Activated CD4-positive, alpha-beta T cell treated with anti-CD3 and anti-CD28 coated beads for 36 hours (primary cell): ENCODE data around the gene KANK4. TPM values are rescaled to one million over a fixed set of nuclear protein-coding genes. Genes with fewer than 3 reads are reported as not detected.
A peak's percentile ranks its signal among the peaks of the same experiment; 100 is the strongest.

Source experiments
- ATAC-seq: fragments of 200-7000 bp; cut with Tn5 transposase; one replicate; pipeline ENCODE4 v1.10.0; 2021; ENCODE audit warnings: mild to moderate bottlenecking, moderate library complexity
- CTCF ChIA-PET: fragments of 350-600 bp; sonication (Branson Sonifier 250); formaldehyde crosslinking; loops from one replicate; lab custom pipeline; 2021; ENCODE audit warnings: antibody characterized with exemption; lab: Charles Lee
- POLR2A ChIA-PET: fragments of 350-600 bp; sonication (Branson Sonifier 250); formaldehyde crosslinking; loops from one replicate; lab custom pipeline; 2021; ENCODE audit warnings: antibody characterized with exemption, inconsistent platforms; lab: Charles Lee
- DNase-seq: peaks from one replicate; pipeline ENCODE4 v3.0.0-alpha.2; 2020
- H3K27ac Mint-ChIP-seq: one replicate; pipeline ENCODE4 v1.8.0; 2021; ENCODE audit warnings: mixed read lengths
- H3K27me3 Mint-ChIP-seq: one replicate; pipeline ENCODE4 v1.8.0; 2021; ENCODE audit warnings: mixed read lengths
- H3K36me3 Mint-ChIP-seq: one replicate; pipeline ENCODE4 v1.8.0; 2021; ENCODE audit warnings: low read depth, mixed read lengths
- H3K4me1 Mint-ChIP-seq: one replicate; pipeline ENCODE4 v1.8.0; 2021; ENCODE audit warnings: mixed read lengths
- H3K4me3 Mint-ChIP-seq: one replicate; pipeline ENCODE4 v1.8.0; 2021; ENCODE audit warnings: mild to moderate bottlenecking, moderate library complexity, mixed read lengths
- H3K9me3 Mint-ChIP-seq: one replicate; pipeline ENCODE4 v1.8.0; 2021; ENCODE audit warnings: low read depth, mixed read lengths
- intact Hi-C, 2 experiments: fragments of 100-400 bp; cut with DNase I in 1 of 2; cut with micrococcal nuclease in 1 of 2; formaldehyde crosslinking; loops; one replicate each; pipeline versions ENCODE4 v1.14.2 to v1.15.1; 2022 to 2024; cut with DNase I, micrococcal nuclease
- total RNA-seq, 2 experiments: library from RNA; stranded (reverse); gene quantifications; one replicate each; pipeline ENCODE4 v1.2.3, GENCODE V29; 2021

Gene KANK4
- total RNA-seq, 2 experiments from 2014 or later: not detected

DNA sequence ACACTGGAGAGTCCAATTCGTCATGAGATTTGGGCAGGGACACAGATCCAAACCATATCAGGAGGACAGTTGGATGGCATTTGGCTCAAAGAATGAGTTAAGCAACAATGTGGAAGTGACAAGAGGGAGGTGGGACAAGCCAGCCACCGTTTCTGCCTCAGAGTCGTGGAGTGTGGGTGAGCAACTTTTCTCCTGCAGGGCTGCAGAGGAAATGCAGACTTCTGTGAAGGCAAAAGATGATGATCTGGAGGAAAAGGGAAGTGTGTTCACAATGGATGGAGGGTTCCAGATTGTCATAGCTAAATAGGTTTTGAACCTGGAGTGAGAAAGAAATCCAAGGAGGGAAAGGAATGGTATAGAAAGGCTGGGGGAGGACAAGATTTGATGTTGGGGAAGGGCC lies 16.4 kb upstream of the KANK4 start:
- H3K9me3 Mint-ChIP-seq: no peaks in the 10 kb centered on the region
- DNase-seq: no peak
- ChIA-PET CTCF (no interaction called here), POLR2A (no interaction called here)
- no peak overlapping the region for H3K4me3 Mint-ChIP-seq
- no peak for ATAC-seq
- no peaks in the 10 kb centered on the region for H3K36me3 Mint-ChIP-seq
- no peak overlapping the region for H3K27ac Mint-ChIP-seq
- peaks cover 4% of the 10 kb centered on the region for H3K4me1 Mint-ChIP-seq
- intact Hi-C loops: no loop called here
- H3K27me3 Mint-ChIP-seq: no peaks in the 10 kb centered on the region

DNA sequence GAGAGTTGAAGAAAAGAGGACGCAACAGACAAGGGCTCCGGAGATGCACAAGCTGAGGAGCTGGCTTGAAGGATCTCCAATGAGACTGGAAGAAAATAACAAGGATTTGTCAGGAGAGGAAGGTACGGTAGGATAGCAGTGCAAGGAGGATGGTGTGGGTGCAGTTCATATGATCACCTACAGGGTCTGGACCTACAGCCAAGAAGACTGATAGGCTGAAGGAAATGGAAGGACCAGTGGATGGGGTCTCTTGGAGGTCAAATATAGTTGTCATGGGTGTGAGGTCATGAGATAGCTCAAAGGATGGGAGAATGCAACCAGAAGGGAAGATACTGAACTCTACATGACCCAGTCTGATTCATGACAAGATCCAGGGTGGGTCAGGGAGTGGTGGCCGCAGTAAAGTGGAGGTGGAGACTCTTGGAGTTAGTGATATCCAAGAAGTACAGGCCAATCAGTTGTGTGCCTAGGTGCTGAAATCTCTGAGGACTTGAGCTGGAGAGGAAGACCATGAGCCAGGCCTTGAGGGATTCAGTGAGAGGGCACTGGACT lies 15.3 kb upstream of the KANK4 start:
- H3K4me3 Mint-ChIP-seq: no peak overlapping the region
- CTCF ChIA-PET: no interaction called here
- no peak overlapping the region for H3K27ac Mint-ChIP-seq
- intact Hi-C loops: no loop called here
- H3K4me1 Mint-ChIP-seq: peaks cover 4% of the 10 kb centered on the region
- H3K27me3 Mint-ChIP-seq: no peaks in the 10 kb centered on the region
- no peaks in the 10 kb centered on the region for H3K36me3 Mint-ChIP-seq
- no peaks in the 10 kb centered on the region for H3K9me3 Mint-ChIP-seq
- POLR2A ChIA-PET: no interaction called here
- DNase-seq (no peak), ATAC-seq (no peak)

DNA sequence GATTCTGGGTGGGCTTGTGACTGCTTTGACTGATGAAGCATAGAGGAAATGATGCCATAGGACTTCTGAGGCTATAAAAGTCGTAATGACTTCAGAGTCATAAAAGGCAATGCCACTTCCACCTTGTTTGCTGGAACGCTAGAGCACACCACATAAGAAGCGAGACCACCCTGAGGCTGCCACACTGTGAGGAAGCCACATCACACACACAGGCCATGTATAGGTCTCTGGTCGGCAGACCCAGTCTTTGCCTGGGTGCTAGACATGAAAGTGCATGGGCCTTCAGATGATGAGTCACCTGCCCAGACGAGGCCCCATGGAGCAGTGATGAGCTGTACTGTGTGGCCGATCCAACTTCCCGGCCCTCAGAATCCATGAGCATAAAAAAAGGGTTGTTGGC lies 14.2 kb upstream of the KANK4 start:
- ChIA-PET POLR2A (no interaction called here), CTCF (no interaction called here)
- Mint-ChIP-seq H3K9me3 (no peaks in the 10 kb centered on the region), H3K4me3 (no peak overlapping the region), H3K4me1 (peaks cover 4% of the 10 kb centered on the region), H3K27me3 (no peaks in the 10 kb centered on the region), H3K27ac (no peak overlapping the region), H3K36me3 (no peaks in the 10 kb centered on the region)
- DNase-seq (peak; percentile 16), ATAC-seq (peak; percentile 49)
- intact Hi-C loops: no loop called here

DNA sequence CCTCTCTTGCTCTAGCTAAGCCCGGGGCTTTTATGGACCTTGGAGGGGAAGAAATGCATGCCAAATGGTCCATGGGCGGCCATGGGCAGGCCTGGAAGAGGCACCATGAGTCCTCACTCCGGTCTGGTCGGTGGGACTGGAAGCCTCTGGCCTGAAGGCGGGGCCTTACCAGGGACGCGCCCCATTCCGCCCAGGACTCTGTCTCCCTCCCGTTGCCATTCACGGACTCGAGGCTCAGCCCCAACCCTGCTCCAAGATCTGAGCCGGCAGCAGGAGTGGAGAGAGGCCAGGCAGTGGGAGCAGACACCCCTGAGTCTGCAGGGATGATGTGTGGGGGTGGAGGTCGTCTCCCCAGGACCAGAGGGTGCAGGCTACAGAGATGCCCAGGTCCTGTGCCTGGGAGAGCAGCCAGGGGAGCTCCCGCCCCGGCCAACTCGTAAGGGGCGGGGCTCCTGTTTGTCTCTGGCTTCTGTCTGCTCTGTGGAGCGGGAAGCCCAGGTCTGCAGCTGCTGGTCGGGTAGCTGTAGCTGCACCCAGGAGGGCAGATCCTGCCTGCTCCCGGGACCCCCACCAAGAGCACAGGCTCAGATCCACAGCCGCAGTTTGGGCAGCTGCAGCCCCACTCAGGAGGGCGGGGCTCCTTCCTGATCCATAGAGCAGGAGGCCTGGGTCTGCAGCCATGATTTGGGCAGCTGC lies 8.3 kb upstream of the KANK4 start:
- ChIA-PET POLR2A (no interaction called here), CTCF (no interaction called here)
- H3K4me3 Mint-ChIP-seq: no peak overlapping the region
- no peak overlapping the region for H3K27ac Mint-ChIP-seq
- intact Hi-C loops: no loop called here
- no peaks in the 10 kb centered on the region for H3K4me1 Mint-ChIP-seq
- H3K27me3 Mint-ChIP-seq: no peaks in the 10 kb centered on the region
- H3K9me3 Mint-ChIP-seq: no peaks in the 10 kb centered on the region
- DNase-seq: no peak
- no peaks in the 10 kb centered on the region for H3K36me3 Mint-ChIP-seq
- ATAC-seq: no peak

DNA sequence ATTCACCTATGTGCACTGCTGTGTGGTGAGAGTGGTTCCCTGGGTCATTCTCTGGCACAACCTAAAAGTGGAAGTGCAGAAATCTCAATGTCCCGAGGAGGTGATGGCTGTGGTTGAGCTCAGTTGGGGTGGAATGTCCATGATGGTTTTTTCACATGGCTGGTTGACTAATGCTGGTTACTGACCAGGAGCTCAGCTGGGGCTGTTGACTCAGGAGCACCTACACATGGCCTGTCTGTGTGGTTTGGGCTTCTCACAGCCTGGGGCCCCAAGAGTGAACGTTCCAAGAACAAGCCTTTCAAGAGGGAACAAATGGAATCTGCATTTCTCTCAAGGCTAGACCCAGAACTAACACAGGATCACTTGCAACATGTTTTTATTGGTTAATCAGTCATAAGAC lies 6.4 kb upstream of the KANK4 start:
- ATAC-seq (no peak), DNase-seq (no peak)
- Mint-ChIP-seq H3K27me3 (peaks cover 2% of the 10 kb centered on the region), H3K27ac (no peak overlapping the region), H3K4me3 (no peak overlapping the region), H3K4me1 (no peaks in the 10 kb centered on the region), H3K36me3 (no peaks in the 10 kb centered on the region), H3K9me3 (no peaks in the 10 kb centered on the region)
- intact Hi-C loops: no loop called here
- POLR2A ChIA-PET: interaction anchor here (0.6 kb wide), 1 partner anchor 51 kb away, joined by 5 read pairs; no protein-coding TSS in a partner anchor
- CTCF ChIA-PET: interaction anchor here (0.7 kb wide), 1 partner anchor 82 kb away, joined by 4 read pairs; no protein-coding TSS in a partner anchor

DNA sequence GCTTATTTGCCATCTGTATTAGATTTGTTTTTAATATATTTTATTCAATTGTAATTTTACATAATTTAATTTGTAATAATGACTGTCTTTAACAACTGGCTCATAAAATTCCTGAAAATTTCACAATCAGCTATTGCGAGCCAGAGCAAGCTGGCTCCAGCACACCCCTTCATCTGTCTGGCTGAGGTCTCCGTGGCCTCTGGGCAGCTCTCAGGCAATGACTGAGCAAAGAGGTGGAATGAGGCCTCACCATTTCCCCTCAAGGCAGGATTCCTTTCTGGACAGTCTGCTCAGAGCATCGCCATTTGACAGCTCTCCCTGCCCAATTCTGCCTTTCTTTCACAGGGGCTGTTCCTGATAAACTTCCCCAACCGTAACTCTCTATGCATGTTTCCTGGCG lies 5.8 kb upstream of the KANK4 start:
- no peak for ATAC-seq
- ChIA-PET CTCF (interaction anchor here (0.7 kb wide), 1 partner anchor 83 kb away, joined by 4 read pairs; no protein-coding TSS in a partner anchor), POLR2A (interaction anchor here (0.6 kb wide), 1 partner anchor 51 kb away, joined by 5 read pairs; no protein-coding TSS in a partner anchor)
- no peaks in the 10 kb centered on the region for H3K4me1 Mint-ChIP-seq
- no peaks in the 10 kb centered on the region for H3K9me3 Mint-ChIP-seq
- H3K4me3 Mint-ChIP-seq: no peak overlapping the region
- no peak for DNase-seq
- peaks cover 7% of the 10 kb centered on the region for H3K27me3 Mint-ChIP-seq
- intact Hi-C loops: no loop called here
- H3K27ac Mint-ChIP-seq: no peak overlapping the region
- no peaks in the 10 kb centered on the region for H3K36me3 Mint-ChIP-seq

DNA sequence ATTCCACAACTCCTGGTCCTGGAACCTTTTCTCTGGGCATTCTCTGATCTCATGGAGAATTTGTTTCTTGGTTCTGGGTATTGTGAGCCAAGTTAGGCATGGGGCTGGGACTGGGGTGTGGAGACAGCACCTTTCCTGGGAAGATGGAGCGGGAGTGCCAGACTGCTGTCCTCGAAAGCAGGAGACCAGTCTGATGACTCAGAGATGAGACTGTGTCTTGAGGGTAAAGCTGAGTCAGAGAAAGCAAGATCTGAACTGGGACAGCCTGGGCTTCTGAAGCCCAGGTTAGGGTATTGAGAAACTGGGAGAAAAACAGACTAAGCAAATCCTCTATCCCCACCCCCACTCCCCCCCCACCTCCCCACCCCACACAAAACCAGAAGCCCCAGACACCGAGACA lies 2.2 kb upstream of the KANK4 start:
- intact Hi-C loops: no loop called here
- H3K36me3 Mint-ChIP-seq: no peaks in the 10 kb centered on the region
- ATAC-seq (peak; percentile 51), DNase-seq (no peak)
- ChIA-PET POLR2A (no interaction called here), CTCF (no interaction called here)
- peaks cover 30% of the 10 kb centered on the region for H3K27me3 Mint-ChIP-seq
- peaks cover 2% of the 10 kb centered on the region for H3K4me1 Mint-ChIP-seq
- no peaks in the 10 kb centered on the region for H3K9me3 Mint-ChIP-seq
- no peak overlapping the region for H3K27ac Mint-ChIP-seq
- H3K4me3 Mint-ChIP-seq: no peak overlapping the region

DNA sequence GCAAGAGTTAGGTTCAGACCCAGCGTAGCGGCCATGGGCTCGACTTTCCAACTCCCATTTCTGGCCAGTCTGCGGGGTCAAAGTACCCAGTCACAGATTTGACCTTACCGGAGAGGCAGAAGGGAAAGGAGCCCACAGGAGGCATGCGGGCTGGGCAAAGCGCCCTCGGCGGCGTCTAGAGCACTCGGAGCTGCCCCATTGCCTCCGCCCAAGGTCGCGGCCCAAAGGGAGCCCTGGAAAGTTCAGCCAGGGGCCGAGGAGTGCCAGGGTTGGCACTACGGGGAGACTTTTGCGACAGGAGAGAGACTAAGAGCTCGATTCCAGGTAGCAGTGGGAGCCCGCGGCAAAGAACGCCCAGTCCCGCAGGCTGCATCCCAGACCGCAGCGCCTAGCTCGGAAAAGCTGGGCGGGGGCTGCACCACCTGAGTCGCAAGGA lies 896 bp downstream of the KANK4 start:
- H3K4me1 Mint-ChIP-seq: peaks cover 2% of the 10 kb centered on the region
- ChIA-PET CTCF (no interaction called here), POLR2A (no interaction called here)
- intact Hi-C loops: no loop called here
- H3K27me3 Mint-ChIP-seq: peaks cover 30% of the 10 kb centered on the region
- no peaks in the 10 kb centered on the region for H3K36me3 Mint-ChIP-seq
- no peak for DNase-seq
- no peaks in the 10 kb centered on the region for H3K9me3 Mint-ChIP-seq
- H3K27ac Mint-ChIP-seq: no peak overlapping the region
- no peak for ATAC-seq
- H3K4me3 Mint-ChIP-seq: no peak overlapping the region

DNA sequence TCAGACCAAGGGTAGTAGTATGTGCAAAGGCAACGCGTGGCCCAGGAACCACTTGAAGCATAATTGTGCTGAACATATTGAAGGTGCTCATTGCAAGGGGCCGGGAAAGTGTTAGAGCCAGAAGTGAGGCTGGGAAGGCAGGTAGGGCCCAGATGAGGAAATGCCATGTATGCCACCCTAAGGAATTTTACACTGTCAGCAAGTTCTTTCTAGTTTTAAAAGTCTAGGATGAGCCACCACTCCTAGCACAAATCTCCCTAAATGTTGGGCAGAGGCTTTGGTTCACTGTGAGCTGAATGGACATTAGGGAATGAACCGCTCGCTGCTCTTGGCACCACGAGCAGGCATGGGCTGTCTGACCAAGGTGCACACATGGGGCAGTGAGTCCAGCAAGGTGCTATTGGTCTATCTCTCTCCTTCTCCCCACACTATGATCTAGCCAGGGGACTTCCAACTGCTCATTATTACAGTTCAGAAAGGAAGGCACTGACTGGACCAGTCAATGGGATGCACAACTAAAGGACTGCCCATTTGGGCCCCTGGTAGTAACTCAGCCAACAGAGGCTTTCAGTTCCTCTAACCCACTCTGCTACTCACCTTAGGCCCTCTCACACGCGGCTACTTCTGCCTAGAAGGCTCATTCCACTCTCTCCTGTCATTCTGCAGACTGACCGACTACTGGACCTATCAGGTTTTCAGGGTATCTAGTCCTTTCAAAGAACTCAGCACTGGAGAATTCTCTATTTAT lies 2.0 kb downstream of the KANK4 start:
- H3K27me3 Mint-ChIP-seq: peaks cover 30% of the 10 kb centered on the region
- no peaks in the 10 kb centered on the region for H3K9me3 Mint-ChIP-seq
- POLR2A ChIA-PET: no interaction called here

DNA sequence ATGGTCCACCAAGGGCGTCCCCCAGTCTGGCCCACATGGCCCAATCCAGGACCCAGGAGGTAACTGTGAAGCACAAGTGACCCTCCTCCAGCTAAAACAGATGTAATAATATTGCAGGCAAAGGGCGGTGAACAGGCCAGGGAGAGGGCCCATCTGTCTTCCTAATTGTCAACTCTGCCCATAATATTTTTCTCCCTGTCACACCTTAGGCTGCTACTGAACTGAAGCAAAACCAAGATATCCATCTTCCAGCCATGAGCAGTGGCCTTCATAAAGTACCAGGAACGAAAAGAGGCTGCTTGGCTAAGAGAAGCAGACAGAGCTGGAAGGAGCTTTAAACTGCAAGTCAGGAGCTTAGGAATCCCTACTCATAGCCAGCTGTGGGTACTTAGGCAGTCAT lies 3.1 kb downstream of the KANK4 start:
- Mint-ChIP-seq H3K4me3 (no peak overlapping the region), H3K36me3 (no peaks in the 10 kb centered on the region), H3K27ac (no peak overlapping the region), H3K9me3 (no peaks in the 10 kb centered on the region), H3K27me3 (peaks cover 27% of the 10 kb centered on the region), H3K4me1 (peaks cover 2% of the 10 kb centered on the region)
- intact Hi-C loops: no loop called here
- ATAC-seq (no peak), DNase-seq (no peak)
- ChIA-PET CTCF (no interaction called here), POLR2A (no interaction called here)

More for the DNA sequence above, 2.0 kb downstream of the KANK4 start:
- Mint-ChIP-seq H3K4me3 (no peak overlapping the region), H3K36me3 (no peaks in the 10 kb centered on the region), H3K4me1 (peaks cover 2% of the 10 kb centered on the region), H3K27ac (no peak overlapping the region)
- ATAC-seq: no peak
- CTCF ChIA-PET: no interaction called here
- DNase-seq: no peak
- intact Hi-C loops: no loop called here

DNA sequence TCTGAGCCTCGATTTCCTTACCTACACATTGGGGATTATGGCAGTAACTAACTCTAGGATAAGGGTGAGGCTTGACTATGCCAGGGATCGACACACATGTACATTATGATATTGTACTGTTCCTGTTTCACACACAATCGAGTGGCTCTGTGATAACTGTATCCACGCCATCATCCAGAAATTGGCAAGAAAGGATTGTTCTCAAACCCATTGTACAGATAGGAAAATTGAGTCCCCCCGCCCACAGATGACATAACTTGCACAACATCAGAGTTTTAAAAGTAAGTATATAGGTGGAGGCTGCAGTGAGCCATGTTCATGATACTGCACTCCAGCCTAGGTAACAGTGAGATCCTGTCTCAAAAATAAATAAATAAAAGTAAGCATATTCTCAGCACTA lies 3.8 kb downstream of the KANK4 start:
- CTCF ChIA-PET: no interaction called here

More for the DNA sequence above, 3.8 kb downstream of the KANK4 start:
- Mint-ChIP-seq H3K4me3 (no peak overlapping the region), H3K36me3 (no peaks in the 10 kb centered on the region), H3K27me3 (peaks cover 25% of the 10 kb centered on the region), H3K4me1 (peaks cover 2% of the 10 kb centered on the region), H3K27ac (no peak overlapping the region), H3K9me3 (no peaks in the 10 kb centered on the region)
- intact Hi-C loops: no loop called here
- DNase-seq: no peak
- ATAC-seq: no peak
- POLR2A ChIA-PET: no interaction called here
